NCI-H2196 (cell line): ENCODE results near the gene SV2C.
"Not testable (repeated sequence)": the region's sequence is repeated elsewhere in the genome, so short reads cannot be mapped to it uniquely, and the experiment has no call there.

ENCODE experiments used
- DNase-seq: peaks from one replicate; lab custom pipeline; 2025; ENCODE audit not compliant: unreplicated experiment; lab: John Stamatoyannopoulos, UW

SV2C gene

GRCh38 chr5:76082772-76083554 lies at the start of gene SV2C:
Gene SV2C, plus strand, starts transcription at chr5:76083383. Its CDS starts 48,368 bp downstream, at chr5:76131751.
- no peak for DNase-seq

- not testable (repeated sequence) for DNase-seq
These were observed 45.4 kb upstream of the SV2C start for GRCh38 chr5:76037736-76038151.

DNA sequence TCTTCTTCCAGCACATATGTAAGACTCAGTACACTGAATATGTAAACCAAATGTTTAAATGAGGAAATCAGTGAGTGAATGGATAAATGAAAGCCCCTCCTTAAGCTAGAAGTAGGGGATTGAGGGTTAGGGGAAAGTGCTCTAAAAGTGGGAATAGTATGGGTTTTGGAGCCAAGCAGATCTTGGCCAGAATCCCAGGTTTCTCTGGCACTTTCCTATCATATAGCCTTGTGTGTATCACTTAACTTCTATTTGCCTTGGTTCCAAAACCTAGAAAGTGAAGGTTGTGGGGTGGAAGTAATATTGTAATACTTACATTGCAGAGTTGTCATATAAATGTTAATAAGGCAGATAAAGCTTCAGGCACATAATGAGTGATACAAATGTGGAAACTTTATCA lies 45.0 kb upstream of the SV2C start:
- DNase-seq, result no peak

DNA sequence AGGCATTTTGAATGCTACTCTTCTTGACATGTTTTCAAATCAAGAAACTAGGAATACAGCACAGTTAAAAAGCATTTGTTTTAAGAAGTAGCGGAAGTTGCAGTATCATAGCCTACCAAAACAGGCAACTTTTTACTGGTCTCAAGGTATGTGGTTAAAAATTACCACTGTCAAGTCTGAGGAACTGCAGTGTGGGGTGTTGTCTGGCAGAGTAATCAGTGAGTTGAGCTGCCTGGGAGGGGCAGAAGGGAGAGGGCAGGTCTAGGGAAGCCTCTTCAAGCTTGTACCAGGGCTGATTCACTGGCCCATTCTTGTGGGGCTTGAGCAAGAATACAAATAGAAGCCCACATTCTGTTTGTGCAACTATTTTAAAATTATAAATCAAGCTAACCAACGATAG lies 42.4 kb upstream of the SV2C start:
- no peak for DNase-seq

GRCh38 chr5:76041863-76042262 lies 41.3 kb upstream of the SV2C start:
- no peak for DNase-seq

GRCh38 chr5:76046741-76047140 lies 36.4 kb upstream of the SV2C start:
- no peak for DNase-seq

GRCh38 chr5:76050134-76050533 lies 33.0 kb upstream of the SV2C start:
- DNase-seq, result no peak

DNA sequence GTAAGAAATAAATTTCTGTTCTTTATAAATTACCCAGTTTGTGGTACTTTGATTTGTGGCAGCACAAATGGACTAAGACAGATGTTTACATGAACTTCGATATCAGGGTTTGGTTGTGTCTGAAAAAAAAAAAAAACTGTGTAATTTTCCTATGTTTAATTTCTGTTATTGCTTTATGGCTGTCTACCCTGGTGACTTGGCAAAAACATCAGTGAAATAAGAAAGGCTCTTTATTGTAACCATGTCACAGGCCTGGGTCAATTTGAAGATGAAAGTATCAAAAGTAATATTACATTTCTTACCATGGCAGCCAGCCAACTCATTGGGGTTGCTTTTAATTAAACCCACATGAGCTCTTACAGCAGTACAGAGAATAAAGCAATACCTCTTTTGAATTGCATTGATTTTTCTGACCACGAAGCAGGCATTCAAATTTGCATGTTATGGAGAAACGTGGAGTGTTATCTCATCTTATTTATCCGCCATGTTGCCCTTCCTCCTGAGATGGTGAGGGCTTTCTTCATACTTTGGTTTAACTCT lies 20.6 kb upstream of the SV2C start:
- DNase-seq, result no peak

DNA sequence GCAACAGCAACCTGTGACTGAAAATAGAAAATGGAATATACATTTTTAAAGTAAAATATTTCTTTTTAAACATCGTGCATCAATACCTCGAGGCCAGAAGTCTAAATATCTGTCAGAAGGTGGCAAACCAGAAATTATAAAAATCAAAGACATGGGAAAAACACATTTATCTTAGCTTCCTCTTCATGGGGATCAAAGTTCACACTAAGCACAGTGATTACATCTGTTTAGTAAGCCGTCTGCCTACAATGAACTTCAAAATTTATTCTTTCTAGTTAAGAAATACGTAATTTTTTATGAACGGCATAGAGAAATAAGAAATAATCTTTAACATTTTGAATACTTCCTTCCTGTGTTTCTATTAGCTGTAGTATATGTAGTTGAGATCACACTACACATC lies 17.9 kb upstream of the SV2C start:
- no peak for DNase-seq

- no peak for DNase-seq
These were observed 14.0 kb upstream of the SV2C start for GRCh38 chr5:76069061-76069735.

DNA sequence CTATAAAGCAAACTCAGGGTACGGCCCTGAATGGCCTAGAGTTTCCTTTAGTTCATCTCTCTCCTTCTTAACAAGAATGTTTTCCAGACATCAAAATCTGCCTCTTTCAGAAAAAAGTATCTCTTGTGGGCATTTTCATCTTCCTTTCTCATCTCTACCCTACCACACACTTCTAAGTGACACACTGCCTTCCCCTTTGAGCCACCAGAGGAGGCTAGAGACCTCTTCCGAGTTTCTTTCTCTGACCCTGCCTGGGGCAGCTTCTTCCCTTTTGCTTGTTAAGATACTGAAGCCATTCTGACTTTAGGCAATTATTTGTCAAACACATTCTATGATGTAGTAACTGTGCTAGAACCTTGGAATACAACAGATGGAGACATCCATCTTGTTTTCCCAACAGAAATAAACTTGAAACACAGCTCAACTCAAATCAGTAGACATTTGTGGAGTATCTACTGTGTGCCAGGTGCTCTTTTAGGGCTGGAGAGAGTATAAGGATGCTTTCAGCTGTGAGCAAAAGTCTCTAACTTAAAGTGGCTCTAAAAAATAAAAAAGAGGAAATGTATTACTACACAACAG lies 8.6 kb upstream of the SV2C start:
- no peak for DNase-seq

DNA sequence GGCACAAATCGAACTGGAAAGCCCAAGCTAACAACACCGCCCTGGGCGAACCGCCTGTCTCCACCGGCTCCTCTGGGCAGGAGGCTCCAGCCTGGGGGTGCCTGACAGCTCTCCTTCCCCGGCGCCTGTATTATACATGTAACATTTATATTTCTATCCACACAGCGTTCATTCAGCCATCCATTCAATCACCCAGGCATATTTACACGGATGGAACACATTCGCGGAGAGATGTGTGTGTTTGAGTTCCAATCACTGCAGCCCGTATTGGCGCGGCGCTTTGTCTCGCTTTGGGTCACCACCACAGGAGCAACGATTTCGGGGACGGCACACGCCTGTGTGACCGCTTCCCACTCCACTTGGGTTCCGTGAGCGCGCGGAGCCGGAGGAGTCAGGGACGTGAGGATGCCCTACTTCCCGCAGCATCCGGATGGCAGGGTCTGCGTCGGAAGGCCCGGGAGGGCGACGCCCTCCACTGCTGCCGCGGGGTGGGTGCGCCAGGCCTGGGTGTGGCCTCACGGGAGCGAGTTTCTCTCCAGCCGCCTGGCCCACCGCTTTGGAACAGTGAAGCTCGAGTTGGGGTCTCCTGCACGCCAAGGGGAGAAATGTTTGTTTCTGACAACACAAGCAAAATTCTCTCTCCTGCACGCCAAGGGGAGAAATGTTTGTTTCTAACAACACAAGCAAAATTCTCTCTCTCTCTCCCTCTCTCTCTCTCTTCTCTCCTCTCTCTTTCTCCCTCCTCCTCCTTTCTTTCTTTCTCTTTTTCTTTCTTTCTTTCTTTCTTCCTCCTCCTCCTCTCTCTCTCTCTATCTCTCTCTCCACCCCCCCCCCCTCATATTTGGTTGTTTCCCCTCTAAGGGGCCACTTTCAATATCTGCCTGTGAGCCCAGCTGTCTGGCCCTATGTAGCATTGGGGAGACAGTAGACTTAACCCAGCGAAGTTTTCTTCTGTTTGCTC lies 1.1 kb upstream of the SV2C start:
- DNase-seq, result no peak

GRCh38 chr5:76083555-76084495 lies 642 bp downstream of the SV2C start:
- no peak for DNase-seq

- no peak for DNase-seq
These were observed 1.5 kb downstream of the SV2C start for GRCh38 chr5:76084496-76085242.

- DNase-seq, result no peak
These were observed 2.0 kb downstream of the SV2C start for GRCh38 chr5:76085243-76085579.

- no peak for DNase-seq
These were observed 2.9 kb downstream of the SV2C start for GRCh38 chr5:76086095-76086494.

DNA sequence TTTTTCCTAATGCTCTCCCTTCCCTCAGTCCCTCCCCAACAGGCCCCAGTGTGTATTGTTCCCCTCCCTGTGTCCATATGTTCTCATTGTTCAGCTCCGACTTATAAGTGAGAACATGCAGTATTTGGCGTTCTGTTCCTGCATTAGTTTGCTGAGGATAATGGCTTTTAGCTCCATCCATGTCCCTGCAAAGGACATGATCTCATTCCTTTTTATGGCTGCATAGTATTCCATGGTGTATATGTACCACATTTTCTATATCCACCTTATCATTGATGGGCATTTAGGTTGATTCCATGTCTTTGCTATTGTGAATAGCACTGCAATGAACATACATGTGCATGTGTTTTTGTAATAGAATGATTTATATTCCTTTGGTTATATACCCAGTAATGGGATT lies 6.0 kb downstream of the SV2C start:
- not testable (repeated sequence) for DNase-seq

DNA sequence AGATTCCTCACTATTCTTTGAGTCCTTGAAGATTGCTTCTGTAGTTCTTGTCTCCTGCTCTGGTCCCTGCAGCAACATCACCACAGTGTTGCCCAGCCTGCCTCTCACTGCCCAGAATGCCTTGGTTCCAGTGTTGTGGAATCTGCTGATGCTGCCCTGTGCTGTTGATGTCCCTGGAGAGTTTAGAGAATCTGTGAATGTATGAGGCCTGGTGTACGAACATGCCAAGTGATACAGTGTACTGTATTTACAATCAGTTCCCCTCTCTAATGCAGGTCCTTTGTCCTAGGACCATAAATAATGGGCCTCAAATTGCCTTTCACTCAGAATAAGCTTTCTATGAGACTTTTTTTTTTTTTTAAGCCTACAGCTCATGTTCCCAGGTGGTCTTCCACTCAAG lies 8.2 kb downstream of the SV2C start:
- DNase-seq, result no peak

- DNase-seq, result no peak
These were observed 16.1 kb downstream of the SV2C start for GRCh38 chr5:76099286-76099702.
